Cardiac muscle cell (in vitro differentiated cells and primary cell): ENCODE data around the gene BFSP2. TPM values are rescaled to one million over a fixed set of nuclear protein-coding genes. Genes with fewer than 3 reads are reported as not detected.

Experiments
- DNase-seq, 2 donors: peaks; one replicate each; pipeline versions ENCODE4 v3.0.0 to v3.0.0-alpha.2; 2010 to 2017; ENCODE audit warnings: low read depth in 1 of 2, low spot score in 1 of 2
- H3K27ac ChIP-seq: fragments of 200-600 bp; sonication (generic); 2 replicates; pipeline ENCODE4 v1.5.1; 2016
- H3K27me3 ChIP-seq: fragments of 200-600 bp; sonication (generic); 2 replicates; pipeline ENCODE4 v1.6.0; 2016; ENCODE audit warnings: control low read depth
- H3K36me3 ChIP-seq: fragments of 200-600 bp; sonication (generic); 2 replicates; pipeline ENCODE4 v1.5.1; 2016; ENCODE audit warnings: control low read depth
- H3K4me1 ChIP-seq: fragments of 200-600 bp; sonication (generic); 2 replicates; pipeline ENCODE4 v1.8.1; 2017; ENCODE audit warnings: low read depth, mild to moderate bottlenecking, mixed run types
- H3K4me3 ChIP-seq: fragments of 200-600 bp; sonication (generic); 2 replicates; pipeline ENCODE4 v1.5.1; 2016; ENCODE audit warnings: mild to moderate bottlenecking
- H3K9me3 ChIP-seq: fragments of 200-600 bp; sonication (generic); 2 replicates; pipeline ENCODE4 v1.5.1; 2017; ENCODE audit warnings: low read depth, mild to moderate bottlenecking, control low read depth
- polyA plus RNA-seq: library from polyadenylated mRNA; unstranded; fragments of >200 nt; fragmentation: Nextera tagmentation; extraction: Ambion mirVana; gene quantifications from 2 replicates; pipeline ENCODE4 v1.2.1, GENCODE V29; 2016
- total RNA-seq: library from RNA; depleted of rRNA; stranded (reverse); fragments of >200 nt; gene quantifications from 2 replicates; pipeline ENCODE4 v1.2.3, GENCODE V29; 2016
- TF ChIP-seq, protein P1 (sequence below): IDR thresholded peaks from 2 replicates; pipeline ENCODE4 v1.5.1; 2012; ENCODE audit warnings: low read depth, mild to moderate bottlenecking, low read length

The BFSP2 gene
- total and polyA plus RNA-seq, 2 experiments from 2014 or later = not detected

DNA sequence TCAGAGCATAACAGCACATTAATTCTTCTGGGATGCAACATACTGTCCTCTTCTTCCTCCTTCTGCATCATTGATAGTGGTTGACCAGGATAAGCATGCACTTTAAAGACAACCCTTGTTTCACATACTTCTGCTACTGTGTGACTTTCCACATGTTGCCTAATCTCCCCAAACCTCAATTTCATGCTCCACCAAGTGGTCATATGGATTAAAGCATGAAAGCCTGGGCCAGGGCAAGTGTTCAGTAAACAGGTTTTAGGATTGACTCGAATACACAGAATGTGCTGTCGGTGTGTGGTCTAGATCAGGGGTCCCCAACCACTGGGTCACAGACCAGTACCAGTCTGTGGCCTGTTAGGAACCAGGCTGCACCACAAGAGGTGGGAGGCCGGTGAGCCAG, 22.5 kb upstream of the BFSP2 start:
- no peaks in the 10 kb centered on the region for H3K36me3 ChIP-seq
- H3K9me3 ChIP-seq = no peaks in the 10 kb centered on the region
- TF ChIP-seq, protein P1, sequence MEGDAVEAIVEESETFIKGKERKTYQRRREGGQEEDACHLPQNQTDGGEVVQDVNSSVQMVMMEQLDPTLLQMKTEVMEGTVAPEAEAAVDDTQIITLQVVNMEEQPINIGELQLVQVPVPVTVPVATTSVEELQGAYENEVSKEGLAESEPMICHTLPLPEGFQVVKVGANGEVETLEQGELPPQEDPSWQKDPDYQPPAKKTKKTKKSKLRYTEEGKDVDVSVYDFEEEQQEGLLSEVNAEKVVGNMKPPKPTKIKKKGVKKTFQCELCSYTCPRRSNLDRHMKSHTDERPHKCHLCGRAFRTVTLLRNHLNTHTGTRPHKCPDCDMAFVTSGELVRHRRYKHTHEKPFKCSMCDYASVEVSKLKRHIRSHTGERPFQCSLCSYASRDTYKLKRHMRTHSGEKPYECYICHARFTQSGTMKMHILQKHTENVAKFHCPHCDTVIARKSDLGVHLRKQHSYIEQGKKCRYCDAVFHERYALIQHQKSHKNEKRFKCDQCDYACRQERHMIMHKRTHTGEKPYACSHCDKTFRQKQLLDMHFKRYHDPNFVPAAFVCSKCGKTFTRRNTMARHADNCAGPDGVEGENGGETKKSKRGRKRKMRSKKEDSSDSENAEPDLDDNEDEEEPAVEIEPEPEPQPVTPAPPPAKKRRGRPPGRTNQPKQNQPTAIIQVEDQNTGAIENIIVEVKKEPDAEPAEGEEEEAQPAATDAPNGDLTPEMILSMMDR = peak; percentile 66
- DNase-seq = peak; percentile 53 to 78
- no peak overlapping the region for H3K27ac ChIP-seq
- H3K4me1 ChIP-seq = no peaks in the 10 kb centered on the region
- no peaks in the 10 kb centered on the region for H3K27me3 ChIP-seq
- H3K4me3 ChIP-seq = no peak overlapping the region

DNA sequence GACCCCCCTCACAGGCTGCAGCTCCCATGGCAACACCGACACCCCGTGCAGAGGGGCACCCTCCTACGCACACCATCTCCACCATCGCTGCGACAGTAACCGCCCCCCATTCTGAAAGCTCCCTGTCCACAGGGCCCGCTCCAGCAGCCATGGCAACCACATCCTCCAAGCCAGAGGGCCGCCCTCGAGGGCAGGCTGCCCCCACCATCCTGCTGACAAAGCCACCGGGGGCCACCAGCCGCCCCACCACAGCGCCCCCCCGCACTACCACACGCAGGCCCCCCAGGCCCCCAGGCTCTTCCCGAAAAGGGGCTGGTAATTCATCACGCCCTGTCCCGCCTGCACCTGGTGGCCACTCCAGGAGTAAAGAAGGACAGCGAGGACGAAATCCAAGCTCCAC, 19.9 kb upstream of the BFSP2 start:
- Histone ChIP-seq H3K27ac (no peak overlapping the region), H3K4me3 (no peak overlapping the region), H3K4me1 (no peaks in the 10 kb centered on the region), H3K36me3 (no peaks in the 10 kb centered on the region), H3K9me3 (no peaks in the 10 kb centered on the region), H3K27me3 (no peaks in the 10 kb centered on the region)
- TF ChIP-seq, protein P1 = no peak
- DNase-seq = no peak

DNA sequence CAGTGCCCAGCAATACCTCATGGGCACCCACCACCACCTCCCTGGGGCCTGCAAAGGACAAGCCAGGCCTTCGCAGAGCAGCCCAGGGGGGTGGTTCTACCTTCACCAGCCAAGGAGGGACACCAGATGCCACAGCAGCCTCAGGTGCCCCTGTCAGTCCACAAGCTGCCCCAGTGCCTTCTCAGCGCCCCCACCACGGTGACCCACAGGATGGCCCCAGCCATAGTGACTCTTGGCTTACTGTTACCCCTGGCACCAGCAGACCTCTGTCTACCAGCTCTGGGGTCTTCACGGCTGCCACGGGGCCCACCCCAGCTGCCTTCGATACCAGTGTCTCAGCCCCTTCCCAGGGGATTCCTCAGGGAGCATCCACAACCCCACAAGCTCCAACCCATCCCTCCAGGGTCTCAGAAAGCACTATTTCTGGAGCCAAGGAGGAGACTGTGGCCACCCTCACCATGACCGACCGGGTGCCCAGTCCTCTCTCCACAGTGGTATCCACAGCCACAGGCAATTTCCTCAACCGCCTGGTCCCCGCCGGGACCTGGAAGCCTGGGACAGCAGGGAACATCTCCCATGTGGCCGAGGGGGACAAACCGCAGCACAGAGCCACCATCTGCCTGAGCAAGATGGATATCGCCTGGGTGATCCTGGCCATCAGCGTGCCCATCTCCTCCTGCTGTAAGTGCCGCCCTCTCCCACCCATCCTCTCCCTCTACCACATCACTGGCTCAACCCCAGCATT, 19.2 kb upstream of the BFSP2 start:
- H3K4me1 ChIP-seq = no peaks in the 10 kb centered on the region
- DNase-seq = no peak
- TF ChIP-seq, protein P1 = no peak
- H3K9me3 ChIP-seq = no peaks in the 10 kb centered on the region
- no peaks in the 10 kb centered on the region for H3K36me3 ChIP-seq
- no peak overlapping the region for H3K4me3 ChIP-seq
- H3K27ac ChIP-seq = no peak overlapping the region
- no peaks in the 10 kb centered on the region for H3K27me3 ChIP-seq

DNA sequence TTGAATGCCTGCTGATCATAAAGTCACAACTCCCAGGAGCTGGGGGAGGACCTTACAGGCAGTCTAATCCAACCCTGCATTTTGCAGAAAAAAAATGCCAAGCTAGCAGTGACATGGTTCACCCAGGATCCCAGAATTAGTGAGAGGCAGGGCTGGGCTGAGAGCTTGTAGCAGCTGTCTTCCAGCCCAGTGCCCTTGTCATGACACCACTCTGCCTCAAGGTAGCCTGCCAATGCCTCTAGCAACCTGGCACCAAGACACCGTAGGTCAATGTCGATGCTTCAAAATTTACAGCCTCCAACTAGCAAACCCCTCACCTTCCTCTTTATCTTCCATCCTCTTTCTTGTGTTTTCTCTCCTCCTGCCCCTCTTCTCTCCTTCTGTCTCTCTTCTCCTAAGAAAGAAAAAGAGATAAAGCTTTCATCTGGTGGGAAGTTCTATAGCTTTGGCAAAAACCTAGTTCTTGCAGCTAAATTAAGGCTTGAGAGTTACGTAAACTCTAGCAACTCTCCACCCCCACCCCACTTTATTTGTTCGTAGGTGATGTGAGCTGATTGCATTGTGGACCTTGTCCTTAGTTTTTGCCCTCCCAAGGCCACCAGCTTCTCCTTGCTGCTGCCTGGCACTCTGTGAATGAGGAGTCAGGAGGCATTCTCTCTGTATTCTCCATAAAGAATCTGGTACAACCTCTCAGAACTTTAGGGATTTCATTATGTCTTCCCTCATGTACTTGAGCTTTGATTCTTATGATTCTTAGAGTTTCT, 18.3 kb upstream of the BFSP2 start:
- TF ChIP-seq, protein P1 = no peak
- Histone ChIP-seq H3K27me3 (no peaks in the 10 kb centered on the region), H3K36me3 (no peaks in the 10 kb centered on the region), H3K27ac (no peak overlapping the region), H3K4me3 (no peak overlapping the region), H3K9me3 (no peaks in the 10 kb centered on the region), H3K4me1 (no peaks in the 10 kb centered on the region)
- DNase-seq = no peak

DNA sequence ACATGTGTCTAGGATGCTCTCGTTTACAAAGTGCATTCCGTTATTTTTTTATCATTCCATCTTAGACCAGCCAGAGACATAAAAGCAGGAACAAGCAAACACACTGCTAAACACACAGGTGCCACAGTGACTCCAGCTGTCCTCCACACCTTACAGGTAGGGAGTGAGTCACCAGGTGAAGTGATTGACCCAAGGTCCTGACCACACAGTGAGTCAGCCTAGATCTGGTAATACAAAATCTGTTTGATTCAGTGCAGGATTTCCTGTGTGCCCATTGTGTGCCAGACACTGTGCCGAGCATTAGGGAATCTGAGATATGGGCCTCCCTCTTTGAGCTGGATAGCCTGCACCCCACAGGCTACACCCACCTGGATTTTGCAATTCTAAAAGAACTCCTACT, 16.7 kb upstream of the BFSP2 start:
- no peaks in the 10 kb centered on the region for H3K4me1 ChIP-seq
- H3K27ac ChIP-seq = no peak overlapping the region
- no peaks in the 10 kb centered on the region for H3K36me3 ChIP-seq
- TF ChIP-seq, protein P1 = no peak
- no peaks in the 10 kb centered on the region for H3K27me3 ChIP-seq
- H3K4me3 ChIP-seq = no peak overlapping the region
- no peaks in the 10 kb centered on the region for H3K9me3 ChIP-seq
- no peak for DNase-seq
